BE2C (cell line): ENCODE measurements around the gene EIF4A2.
"Not testable (repeated sequence)": the region's sequence is repeated elsewhere in the genome, so short reads cannot be mapped to it uniquely, and the experiment has no call there.

Source experiments
- DNase-seq: peaks from one replicate; pipeline ENCODE4 v3.0.0-alpha.2; 2020
- H3K27me3 ChIP-seq: fragments of 250-450 bp; sonication (Bioruptor Pico); 2 replicates; pipeline ENCODE4 v1.5.1; 2020; ENCODE audit warnings: mild to moderate bottlenecking
- H3K36me3 ChIP-seq: fragments of 250-450 bp; sonication (Bioruptor Pico); 2 replicates; pipeline ENCODE4 v1.5.1; 2020; ENCODE audit warnings: mild to moderate bottlenecking
- H3K4me1 ChIP-seq: fragments of 250-450 bp; sonication (Bioruptor Pico); 2 replicates; pipeline ENCODE4 v1.5.1; 2020
- H3K4me3 ChIP-seq: 2 replicates; pipeline ENCODE4 v1.5.1; 2011; ENCODE audit warnings: low read depth, low read length
- H3K9me3 ChIP-seq: fragments of 250-450 bp; sonication (Bioruptor Pico); 2 replicates; pipeline ENCODE4 v1.5.1; 2020
- TF ChIP-seq, protein P1 (sequence below): IDR thresholded peaks from 2 replicates; pipeline ENCODE4 v1.5.1; 2012; ENCODE audit warnings: mild to moderate bottlenecking, low read depth, low read length

The EIF4A2 gene

DNA sequence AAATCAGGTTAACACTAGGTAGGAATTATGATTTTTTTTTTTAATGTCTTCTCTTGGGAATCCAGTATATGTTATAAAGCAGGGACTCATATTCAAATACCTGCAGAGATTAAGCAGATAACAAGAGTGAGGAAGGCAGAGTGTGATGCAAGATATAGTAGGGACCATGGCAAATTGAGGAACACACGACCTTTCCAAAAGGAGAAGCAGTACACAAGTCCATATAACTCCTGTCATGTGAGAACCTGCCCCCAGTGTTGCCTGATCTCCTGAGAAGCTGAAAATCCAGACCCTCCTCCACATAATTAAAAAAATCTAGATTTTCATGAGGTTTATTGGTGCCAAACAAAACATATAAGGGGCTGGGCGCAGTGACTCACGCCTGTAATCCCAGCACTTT is 19.3 kb downstream of the EIF4A2 start:
- no peaks in the 10 kb centered on the region for H3K4me1 ChIP-seq
- H3K4me3 ChIP-seq = no peak overlapping the region
- H3K36me3 ChIP-seq = peaks cover 53% of the 10 kb centered on the region
- no peaks in the 10 kb centered on the region for H3K9me3 ChIP-seq
- H3K27me3 ChIP-seq = no peaks in the 10 kb centered on the region
- TF ChIP-seq, protein P1, sequence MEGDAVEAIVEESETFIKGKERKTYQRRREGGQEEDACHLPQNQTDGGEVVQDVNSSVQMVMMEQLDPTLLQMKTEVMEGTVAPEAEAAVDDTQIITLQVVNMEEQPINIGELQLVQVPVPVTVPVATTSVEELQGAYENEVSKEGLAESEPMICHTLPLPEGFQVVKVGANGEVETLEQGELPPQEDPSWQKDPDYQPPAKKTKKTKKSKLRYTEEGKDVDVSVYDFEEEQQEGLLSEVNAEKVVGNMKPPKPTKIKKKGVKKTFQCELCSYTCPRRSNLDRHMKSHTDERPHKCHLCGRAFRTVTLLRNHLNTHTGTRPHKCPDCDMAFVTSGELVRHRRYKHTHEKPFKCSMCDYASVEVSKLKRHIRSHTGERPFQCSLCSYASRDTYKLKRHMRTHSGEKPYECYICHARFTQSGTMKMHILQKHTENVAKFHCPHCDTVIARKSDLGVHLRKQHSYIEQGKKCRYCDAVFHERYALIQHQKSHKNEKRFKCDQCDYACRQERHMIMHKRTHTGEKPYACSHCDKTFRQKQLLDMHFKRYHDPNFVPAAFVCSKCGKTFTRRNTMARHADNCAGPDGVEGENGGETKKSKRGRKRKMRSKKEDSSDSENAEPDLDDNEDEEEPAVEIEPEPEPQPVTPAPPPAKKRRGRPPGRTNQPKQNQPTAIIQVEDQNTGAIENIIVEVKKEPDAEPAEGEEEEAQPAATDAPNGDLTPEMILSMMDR = no peak
- no peak for DNase-seq

DNA sequence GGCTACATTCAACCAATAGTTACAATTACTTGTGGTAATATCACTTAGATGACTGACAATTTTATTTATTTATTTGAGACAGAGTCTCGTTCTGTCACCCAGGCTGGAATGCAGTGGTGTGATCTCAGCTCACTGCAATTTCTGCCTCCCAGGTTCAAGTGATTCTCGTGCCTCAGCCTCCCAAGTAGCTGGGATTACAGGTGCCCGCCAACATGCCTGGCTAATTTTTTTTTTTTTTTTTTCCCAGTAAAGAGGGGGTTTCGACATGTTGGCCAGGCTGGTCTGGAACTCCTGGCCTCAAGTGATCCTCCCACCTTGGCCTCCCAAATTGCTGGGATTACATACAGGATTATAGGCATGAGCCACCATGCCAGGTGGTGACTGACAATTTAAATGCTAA is 20.1 kb downstream of the EIF4A2 start:
- H3K27me3 ChIP-seq, H3K4me3 ChIP-seq, H3K4me1 ChIP-seq, H3K9me3 ChIP-seq, DNase-seq: not testable (repeated sequence)
- H3K36me3 ChIP-seq = peaks cover 46% of the 10 kb centered on the region

DNA sequence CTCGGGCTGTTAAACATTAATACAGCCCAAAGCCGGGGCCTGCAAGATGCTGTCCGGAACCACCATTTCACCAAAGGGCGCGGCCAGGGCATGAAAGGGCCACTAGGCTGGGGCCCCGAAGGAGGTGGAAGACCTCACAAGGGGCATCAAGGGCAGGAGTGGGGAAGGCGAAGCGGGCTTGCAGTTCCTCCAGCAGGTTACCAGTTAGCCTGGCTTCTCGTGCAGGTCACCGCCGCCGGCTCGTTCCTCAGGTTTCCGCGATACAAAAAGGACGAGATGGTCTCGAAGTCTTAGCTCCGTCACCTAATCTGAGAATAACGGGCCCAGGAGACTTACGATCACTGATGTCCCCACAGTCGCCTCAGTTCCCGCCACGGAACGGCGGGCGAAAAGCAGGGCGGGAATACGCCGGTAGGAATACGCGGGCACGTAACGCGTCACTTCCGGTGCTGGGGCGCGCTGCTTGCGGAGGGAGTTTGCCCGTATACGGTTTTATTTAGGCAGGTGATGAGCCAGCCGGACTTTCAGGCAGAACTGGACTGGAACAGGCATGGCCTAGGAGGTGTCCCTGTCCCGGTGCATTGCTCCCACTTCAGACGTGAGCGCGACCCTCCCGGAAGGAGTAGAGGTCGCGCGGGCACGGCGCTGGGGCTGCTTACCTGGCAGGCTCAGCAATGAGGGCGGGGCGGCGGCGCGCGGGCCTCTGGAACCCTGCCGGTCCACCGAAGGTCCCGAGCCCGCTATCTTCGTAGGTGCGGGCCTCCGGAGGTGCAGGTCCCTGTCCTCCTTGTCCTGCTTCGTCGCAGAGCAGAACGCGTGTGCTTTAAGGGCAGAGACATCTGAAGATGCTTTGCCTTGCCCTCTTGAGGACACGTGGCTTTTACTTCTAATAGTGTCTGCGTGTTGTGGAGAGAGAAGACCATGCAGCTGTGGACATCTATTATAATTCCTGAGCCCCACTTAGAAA is 23.0 kb downstream of the EIF4A2 start, which contains the start of gene RFC4:
Gene RFC4 (minus strand): TSS at position 394 of the 967 bp plus-strand sequence. CDS start 1,769 bp downstream, outside the sequence.
- H3K36me3 ChIP-seq = peaks cover 22% of the 10 kb centered on the region
- no peaks in the 10 kb centered on the region for H3K9me3 ChIP-seq
- TF ChIP-seq, protein P1 = no peak
- peak within 1 kb of the TSS; percentile 85 for H3K4me3 ChIP-seq
- DNase-seq = peak; percentile 88
- no peaks in the 10 kb centered on the region for H3K4me1 ChIP-seq
- no peaks in the 10 kb centered on the region for H3K27me3 ChIP-seq

DNA sequence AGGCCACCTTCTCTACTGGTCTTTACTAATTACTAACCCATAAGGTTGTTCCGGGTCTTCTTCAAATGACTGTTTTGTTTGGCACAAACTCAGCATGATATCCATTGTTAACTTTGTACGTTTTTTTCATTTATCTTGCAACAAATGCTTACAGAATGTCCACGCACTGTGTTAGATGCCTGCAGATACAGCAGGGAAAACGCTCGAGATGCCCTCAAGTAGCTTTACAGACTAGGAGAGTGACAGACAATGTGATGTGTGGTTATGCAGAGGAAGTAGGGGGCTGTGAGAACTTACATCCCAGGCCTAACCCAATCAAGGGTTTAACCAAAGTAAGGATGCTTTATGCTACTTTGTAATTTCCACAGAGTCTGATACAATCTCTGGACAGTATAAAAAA is 23.9 kb downstream of the EIF4A2 start:
- DNase-seq = no peak
- Histone ChIP-seq H3K4me3 (peak overlapping the region; percentile 85), H3K27me3 (no peaks in the 10 kb centered on the region), H3K9me3 (no peaks in the 10 kb centered on the region), H3K36me3 (peaks cover 21% of the 10 kb centered on the region), H3K4me1 (no peaks in the 10 kb centered on the region)
- TF ChIP-seq, protein P1 = no peak

DNA sequence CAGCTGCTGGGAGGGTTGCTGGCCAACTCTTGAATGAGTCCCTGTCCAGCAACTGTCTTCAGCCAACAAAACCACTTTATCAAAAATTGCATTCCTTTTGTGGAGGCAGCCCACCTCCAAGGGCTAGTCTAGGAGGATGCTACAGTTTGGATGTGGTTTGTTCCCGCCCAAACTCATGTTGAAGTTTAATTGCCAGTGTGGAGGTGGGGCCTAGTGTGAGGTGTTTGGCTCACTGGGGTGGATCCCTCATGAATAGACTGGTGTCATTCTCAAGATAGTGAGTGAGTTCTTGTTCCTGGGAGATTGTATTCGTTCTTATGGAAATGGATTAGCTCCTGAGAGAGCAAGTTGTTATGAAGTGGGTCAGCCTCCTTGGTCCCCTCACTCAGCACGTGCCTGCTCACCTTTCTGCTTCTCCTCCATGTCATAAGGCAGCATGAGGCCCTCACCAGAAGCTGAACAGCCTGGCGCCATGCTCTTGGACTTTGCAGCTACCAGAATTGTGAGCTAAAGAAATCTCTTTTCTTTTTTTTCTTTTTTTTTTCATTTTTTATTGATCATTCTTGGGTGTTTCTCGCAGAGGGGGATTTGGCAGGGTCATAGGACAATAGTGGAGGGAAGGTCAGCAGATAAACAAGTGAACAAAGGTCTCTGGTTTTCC is 27.1 kb downstream of the EIF4A2 start:
- no peak overlapping the region for H3K4me3 ChIP-seq
- H3K9me3 ChIP-seq = no peaks in the 10 kb centered on the region
- 0 out of 2 replicates have a peak, but pooled peaks cover 3% of the 10 kb centered on the region for H3K27me3 ChIP-seq
- TF ChIP-seq, protein P1 = no peak
- no peaks in the 10 kb centered on the region for H3K36me3 ChIP-seq
- no peak for DNase-seq
- no peaks in the 10 kb centered on the region for H3K4me1 ChIP-seq

DNA sequence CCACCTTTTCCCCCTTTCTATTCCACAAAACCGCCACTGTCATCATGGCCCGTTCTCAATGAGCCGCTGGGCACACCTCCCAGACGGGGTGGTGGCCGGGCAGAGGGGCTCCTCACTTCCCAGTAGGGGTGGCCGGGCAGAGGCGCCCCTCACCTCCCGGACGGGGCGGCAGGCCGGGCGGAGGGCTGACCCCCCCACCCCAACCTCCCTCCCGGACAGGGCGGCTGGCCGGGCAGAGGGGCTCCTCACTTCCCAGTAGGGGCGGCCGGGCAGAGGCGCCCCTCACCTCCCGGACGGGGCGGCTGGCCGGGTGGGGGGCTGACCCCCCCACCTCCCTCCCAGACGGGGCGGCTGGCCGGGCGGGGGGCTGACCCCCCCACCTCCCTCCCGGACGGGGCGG is 27.9 kb downstream of the EIF4A2 start:
- H3K36me3 ChIP-seq, H3K27me3 ChIP-seq, DNase-seq: not testable (repeated sequence)

DNA sequence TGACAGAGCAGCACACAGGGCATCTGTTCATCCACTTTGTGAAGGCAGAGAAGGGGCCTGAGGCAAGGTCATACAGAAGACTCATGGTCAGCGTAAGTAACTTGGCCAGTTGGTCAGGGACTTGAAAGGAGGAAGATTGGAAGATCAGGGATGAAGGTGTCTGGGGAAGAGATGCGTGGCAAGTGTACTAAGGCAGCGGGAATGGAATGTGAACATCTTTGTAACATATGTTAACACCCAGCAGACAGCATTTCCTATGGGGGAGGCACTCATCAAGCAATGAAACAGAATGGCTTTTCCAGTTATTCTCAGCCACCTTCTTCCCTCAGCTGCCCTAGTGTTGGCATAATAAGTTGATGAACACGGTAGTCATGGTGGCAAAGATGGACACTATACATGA is 30.7 kb downstream of the EIF4A2 start:
- H3K4me3 ChIP-seq = no peak overlapping the region
- 0 out of 2 replicates have a peak, but pooled peaks cover 3% of the 10 kb centered on the region for H3K27me3 ChIP-seq
- no peaks in the 10 kb centered on the region for H3K4me1 ChIP-seq
- H3K36me3 ChIP-seq = no peaks in the 10 kb centered on the region
- no peak for DNase-seq
- H3K9me3 ChIP-seq = no peaks in the 10 kb centered on the region
- TF ChIP-seq, protein P1 = no peak

More for the DNA sequence above, 27.9 kb downstream of the EIF4A2 start:
- not testable (repeated sequence) for H3K9me3 ChIP-seq, H3K4me3 ChIP-seq, H3K4me1 ChIP-seq
